Prostate gland (tissue), 2 donors: Measurements from ENCODE around the gene ICOS. TPM values are rescaled to one million over a fixed set of nuclear protein-coding genes. Genes with fewer than 3 reads are reported as not detected.
A peak's percentile ranks its signal among the peaks of the same experiment; 100 is the strongest.

ENCODE experiments used
- DNase-seq: peaks from one replicate; pipeline ENCODE4 v3.0.0-alpha.2; 2019; ENCODE audit warnings: low spot score
- H3K27ac ChIP-seq, 2 donors: fragments of 200-600 bp; sonication (generic); 2 replicates each; pipeline ENCODE4 v1.5.1; 2017 to 2019
- H3K27me3 ChIP-seq: fragments of 200-600 bp; sonication (generic); replicated peaks from 2 replicates; pipeline ENCODE4 v1.5.1; 2019; ENCODE audit not compliant: insufficient read depth
- H3K36me3 ChIP-seq, 2 donors: fragments of 200-600 bp; sonication (generic); 1 replicate in 1 of 2; 2 replicates in 1 of 2; pipeline versions ENCODE4 v1.5.1 to v1.8.1; 2017 to 2019
- H3K4me1 ChIP-seq: fragments of 200-600 bp; sonication (generic); replicated peaks from 2 replicates; pipeline ENCODE4 v1.5.1; 2019
- H3K4me3 ChIP-seq, 2 donors: fragments of 200-600 bp; sonication (generic); 2 replicates each; pipeline ENCODE4 v1.5.1; 2017 to 2019
- H3K9me3 ChIP-seq: fragments of 200-600 bp; sonication (generic); 2 replicates; pipeline ENCODE4 v1.5.1; 2017
- CTCF ChIP-seq, 4 experiments: fragments of 200-600 bp in 2 of 4; fragments of 450-650 bp in 2 of 4; sonication (generic) in 2 of 4; IDR thresholded peaks; 1 replicate in 3 of 4; 2 replicates in 1 of 4; pipeline ENCODE4 v1.5.1; 2016 to 2019; ENCODE audit warnings: antibody characterized with exemption in 4 of 4, mild to moderate bottlenecking in 2 of 4, moderate library complexity in 2 of 4
- POLR2A ChIP-seq: fragments of 450-650 bp; IDR thresholded peaks from one replicate; pipeline ENCODE4 v1.6.1; 2016; ENCODE audit warnings: antibody characterized with exemption, mild to moderate bottlenecking
- POLR2AphosphoS5 ChIP-seq: sonication (generic); formaldehyde crosslinking; IDR thresholded peaks from one replicate; pipeline ENCODE4 v1.6.1; 2017; ENCODE audit warnings: antibody characterized with exemption
- WGBS: methylation state at CpG from one replicate; pipeline ENCODE4 v1.1.5; 2018; 5-methylcytosine and 5-hydroxymethylcytosine counted together
- intact Hi-C: fragments of 100-400 bp; cut with DNase I; formaldehyde crosslinking; loops from one replicate; pipeline ENCODE4 v1.14.2; 2022
- total RNA-seq, 2 donors: library from RNA; depleted of rRNA; stranded (reverse); fragments of >200 nt; gene quantifications; one replicate each; pipeline ENCODE4 v1.1.0, GENCODE V29; 2016

The ICOS gene
- under 1 TPM in 1 of 2 donors, not detected in 1; 0.09 TPM for total RNA-seq

- H3K4me3 ChIP-seq = no peak within 1 kb of the TSS
- no peak for DNase-seq
- H3K9me3 ChIP-seq = no peaks in the 10 kb centered on the region
- TF ChIP-seq POLR2A = no peak
- no peak for TF ChIP-seq CTCF (IDR thresholded peaks at IDR 0.05)
- no peak for TF ChIP-seq POLR2AphosphoS5
- intact Hi-C loops = no loop called here
- 34% methylated on average over 5 of the region's 5 CpGs for WGBS
- H3K27me3 ChIP-seq = no peaks in the 10 kb centered on the region
- no peaks in the 10 kb centered on the region for H3K36me3 ChIP-seq
- H3K27ac ChIP-seq = no peak within 1 kb of the TSS
- no peaks in the 10 kb centered on the region for H3K4me1 ChIP-seq
Measured at GRCh38 chr2:203936535-203936934, at the start of gene ICOS. Gene ICOS (plus strand): TSS chr2:203936763. CDS start chr2:203936815, 52 bp downstream.

- no peak overlapping the region for H3K27ac ChIP-seq
- no peaks in the 10 kb centered on the region for H3K36me3 ChIP-seq
- H3K4me3 ChIP-seq = no peak overlapping the region
- DNase-seq = no peak
- no peaks in the 10 kb centered on the region for H3K27me3 ChIP-seq
- no peaks in the 10 kb centered on the region for H3K9me3 ChIP-seq
- intact Hi-C loops = no loop called here
- TF ChIP-seq POLR2AphosphoS5 = peak; percentile 8
- TF ChIP-seq POLR2A = no peak
- H3K4me1 ChIP-seq = no peaks in the 10 kb centered on the region
Measured at GRCh38 chr2:203887677-203888076, 48.9 kb upstream of the ICOS start.

- TF ChIP-seq POLR2A (no peak), CTCF (IDR thresholded peaks at IDR 0.05) (no peak), POLR2AphosphoS5 (no peak)
- no peaks in the 10 kb centered on the region for H3K36me3 ChIP-seq
- H3K9me3 ChIP-seq = no peaks in the 10 kb centered on the region
- intact Hi-C loops = no loop called here
- H3K27ac ChIP-seq = no peak overlapping the region
- WGBS = 91% methylated on average over 1 of the region's 1 CpG
- no peak for DNase-seq
- H3K4me1 ChIP-seq = no peaks in the 10 kb centered on the region
- H3K4me3 ChIP-seq = no peak overlapping the region
- no peaks in the 10 kb centered on the region for H3K27me3 ChIP-seq
Measured at GRCh38 chr2:203889542-203889941, 47.0 kb upstream of the ICOS start.

GRCh38 chr2:203889944-203890343, 46.6 kb upstream of the ICOS start:
- H3K27ac ChIP-seq = no peak overlapping the region
- no peaks in the 10 kb centered on the region for H3K27me3 ChIP-seq
- H3K4me1 ChIP-seq = no peaks in the 10 kb centered on the region
- intact Hi-C loops = no loop called here
- H3K4me3 ChIP-seq = no peak overlapping the region
- H3K36me3 ChIP-seq = no peaks in the 10 kb centered on the region
- DNase-seq = no peak
- H3K9me3 ChIP-seq = no peaks in the 10 kb centered on the region
- TF ChIP-seq POLR2AphosphoS5 (no peak), POLR2A (no peak), CTCF (IDR thresholded peaks at IDR 0.05) (no peak)
- WGBS = 88% methylated on average over 1 of the region's 1 CpG

GRCh38 chr2:203890733-203891132, 45.8 kb upstream of the ICOS start:
- no peaks in the 10 kb centered on the region for H3K4me1 ChIP-seq
- no peak overlapping the region for H3K27ac ChIP-seq
- DNase-seq = no peak
- H3K36me3 ChIP-seq = no peaks in the 10 kb centered on the region
- H3K27me3 ChIP-seq = no peaks in the 10 kb centered on the region
- WGBS = 80% methylated on average over 1 of the region's 1 CpG
- no peaks in the 10 kb centered on the region for H3K9me3 ChIP-seq
- intact Hi-C loops = no loop called here
- no peak for TF ChIP-seq CTCF (IDR thresholded peaks at IDR 0.05)
- no peak for TF ChIP-seq POLR2AphosphoS5
- TF ChIP-seq POLR2A = no peak
- no peak overlapping the region for H3K4me3 ChIP-seq
